HTERT RPE-1 (cell line): ENCODE measurements around the gene PROS1.
"Not testable (repeated sequence)": the region's sequence is repeated elsewhere in the genome, so short reads cannot be mapped to it uniquely, and the experiment has no call there.

Experiments used
- in situ Hi-C: fragments of 300-500 bp; cut with MboI; formaldehyde crosslinking; loops from 4 replicates; pipeline ENCODE4 v1.14.3; 2020; ENCODE audit warnings: low sequenced_read_pairs

Gene PROS1

DNA sequence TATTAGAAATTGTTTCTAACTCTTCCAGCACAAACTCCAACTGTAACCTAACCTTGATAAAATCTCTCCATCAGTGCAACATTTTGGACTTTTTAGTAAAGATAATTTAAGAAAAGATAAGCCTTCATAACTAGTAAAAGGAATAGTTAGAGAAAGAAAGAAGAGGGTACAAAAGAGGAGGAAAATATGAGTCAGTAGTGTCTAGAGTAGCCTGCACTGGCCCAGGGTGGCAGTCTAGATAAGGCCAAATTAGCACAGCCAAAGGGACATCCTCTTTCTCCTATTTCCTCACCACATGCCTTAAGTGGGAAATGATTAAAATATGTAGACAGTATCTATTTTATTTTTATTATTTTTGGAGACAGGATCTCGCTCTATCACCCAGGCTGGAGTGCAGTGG, 3.7 kb downstream of the PROS1 start:
- in situ Hi-C loops, result no loop called here

DNA sequence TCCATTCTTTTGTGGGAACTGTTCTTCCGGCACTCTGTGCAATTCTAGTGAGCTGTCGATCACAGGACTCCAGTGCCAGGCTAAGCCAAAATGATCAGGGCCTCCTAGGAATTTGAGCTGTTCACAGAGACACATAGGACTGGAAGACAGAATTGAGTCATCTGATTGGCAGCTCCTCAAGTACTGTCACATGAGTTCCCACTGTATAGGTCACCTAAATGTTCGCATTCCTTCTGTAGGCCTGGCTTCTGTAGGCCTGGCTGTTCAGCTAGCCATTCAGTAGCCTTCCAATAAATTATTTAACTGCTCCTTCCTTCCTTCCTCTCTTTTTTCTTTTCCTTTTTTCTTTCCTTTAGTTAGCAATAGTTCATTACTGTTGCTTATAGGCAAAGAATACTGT, 4.3 kb downstream of the PROS1 start:
- in situ Hi-C loops, result no loop called here

DNA sequence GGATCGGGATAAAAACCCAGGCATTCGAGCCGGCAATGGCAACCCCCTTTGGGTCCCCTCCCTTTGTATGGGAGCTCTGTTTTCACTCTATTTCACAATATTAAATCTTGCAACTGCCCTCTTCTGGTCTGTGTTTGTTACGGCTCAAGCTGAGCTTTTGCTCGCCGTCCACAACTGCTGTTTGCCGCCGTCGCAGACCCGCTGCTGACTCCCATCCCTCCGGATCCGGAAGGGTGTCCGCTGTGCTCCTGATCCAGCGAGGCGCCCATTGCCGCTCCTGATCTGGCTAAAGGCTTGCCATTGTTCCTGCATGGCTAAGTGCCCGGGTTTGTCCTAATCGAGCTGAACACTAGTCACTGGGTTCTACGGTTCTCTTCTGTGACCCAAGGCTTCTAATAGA, 8.6 kb downstream of the PROS1 start:
- in situ Hi-C loops, result not testable (repeated sequence)

DNA sequence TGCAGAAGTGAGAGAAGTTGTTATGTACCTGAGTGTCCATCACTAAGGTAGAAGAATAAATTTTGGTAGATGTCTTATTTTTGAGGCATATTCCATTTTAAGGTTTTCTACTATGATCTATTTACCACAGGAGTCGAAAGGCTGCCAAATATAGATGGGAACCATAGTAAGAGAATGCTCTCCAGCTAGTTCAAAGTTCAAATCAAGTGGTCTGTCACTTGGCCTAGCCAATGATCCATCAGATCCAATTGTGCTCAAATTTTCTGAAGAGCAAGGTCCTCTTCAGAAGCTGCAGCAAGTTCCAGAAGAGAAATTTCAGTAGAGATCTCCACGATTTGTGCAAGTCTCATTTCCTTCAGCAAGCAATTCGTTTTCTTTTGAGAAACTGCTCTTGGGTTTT, 10.9 kb downstream of the PROS1 start:
- in situ Hi-C loops, result no loop called here

DNA sequence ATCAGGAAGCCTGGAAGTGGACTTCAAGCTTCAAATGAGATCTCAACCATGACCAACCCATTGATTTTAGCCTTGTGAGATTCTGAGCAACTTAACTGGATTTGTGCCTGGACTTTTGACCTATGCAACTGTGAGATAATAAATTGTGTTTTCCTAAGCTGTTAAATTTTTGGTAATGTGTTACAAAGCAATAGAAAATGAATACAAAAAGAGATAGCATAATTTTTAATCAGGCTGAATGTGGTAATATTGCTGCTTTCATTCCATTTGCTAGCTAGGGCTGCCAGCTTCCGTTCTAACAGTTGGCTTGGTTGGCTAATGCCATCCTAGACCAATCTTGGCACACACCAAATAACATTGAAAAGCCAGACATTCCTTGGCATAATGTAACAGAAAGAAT, 12.2 kb downstream of the PROS1 start:
- in situ Hi-C loops, result no loop called here

DNA sequence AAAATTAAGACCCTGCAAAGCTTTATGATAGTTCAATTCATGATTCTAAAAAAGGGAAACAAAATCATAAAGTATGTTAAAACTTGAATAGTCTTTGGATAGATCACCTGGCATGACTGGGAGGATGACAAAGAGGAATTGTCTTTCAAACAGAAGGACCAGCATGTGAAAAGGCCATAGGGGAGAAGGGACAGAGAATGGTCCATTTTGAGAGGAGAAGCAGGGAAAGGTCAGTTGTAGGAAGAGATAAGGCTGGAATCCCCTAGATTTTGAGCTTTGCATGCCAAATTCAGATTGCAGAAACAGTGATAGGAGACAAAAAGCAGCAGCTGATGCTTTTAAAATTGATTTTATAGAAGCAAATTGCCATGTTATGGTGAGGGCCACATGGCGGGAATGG, 12.7 kb downstream of the PROS1 start:
- in situ Hi-C loops, result no loop called here

DNA sequence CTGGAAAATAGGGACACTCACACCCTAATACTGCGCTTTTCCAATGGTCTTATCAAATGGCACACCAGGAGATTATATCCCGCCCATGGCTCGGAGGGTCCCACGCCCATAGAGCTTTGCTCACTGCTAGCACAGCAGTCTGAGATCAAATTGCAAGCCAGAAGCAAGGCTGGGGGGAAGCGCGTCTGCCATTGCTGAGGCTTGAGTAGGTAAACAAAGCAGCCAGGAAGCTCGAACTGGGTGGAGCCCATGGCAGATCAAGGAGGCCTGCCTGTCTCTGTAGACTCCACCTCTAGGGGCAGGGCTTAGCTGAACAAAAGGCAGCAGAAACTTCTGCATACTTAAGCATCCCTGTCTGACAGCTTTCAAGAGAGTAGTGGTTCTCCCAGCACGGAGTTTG, 23.7 kb downstream of the PROS1 start:
- in situ Hi-C loops, result not testable (repeated sequence)

DNA sequence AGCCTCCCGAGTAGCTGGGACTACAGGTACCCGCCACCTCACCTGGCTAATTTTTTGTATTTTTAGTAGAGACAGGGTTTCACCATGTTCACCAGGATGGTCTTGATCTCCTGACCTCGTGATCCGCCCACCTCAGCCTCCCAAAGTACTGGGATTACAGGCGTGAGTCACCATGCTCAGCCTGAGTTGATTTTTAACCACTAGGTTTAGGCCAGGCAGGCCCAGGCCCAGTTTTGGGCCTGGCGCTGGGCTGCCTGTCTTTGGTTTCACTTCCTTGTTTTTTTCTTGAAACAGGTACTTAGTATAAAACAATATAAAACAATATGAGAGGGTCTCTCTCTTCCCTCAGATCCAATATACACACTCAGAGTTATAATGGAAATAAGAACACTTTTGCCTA, 36.2 kb downstream of the PROS1 start:
- in situ Hi-C loops, result not testable (repeated sequence)

DNA sequence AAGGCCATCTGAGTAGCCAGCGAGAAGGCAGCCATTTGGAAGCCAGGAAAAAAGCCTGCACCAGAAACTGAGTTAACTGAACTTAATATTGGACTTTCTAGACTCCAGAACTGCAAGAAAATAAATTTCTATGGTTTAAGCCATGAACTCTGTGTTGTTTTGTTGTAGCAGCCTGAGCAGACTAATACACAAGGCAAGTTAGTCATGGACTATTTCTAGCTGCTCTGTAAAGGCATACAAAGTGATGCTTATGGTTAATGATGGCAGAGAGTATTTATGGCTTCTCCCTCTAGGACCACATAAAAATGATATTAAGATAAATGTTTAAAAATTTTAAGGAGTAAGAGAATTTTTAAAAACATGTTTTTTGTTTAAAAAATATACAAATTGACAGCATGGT, 37.1 kb downstream of the PROS1 start:
- in situ Hi-C loops, result no loop called here

DNA sequence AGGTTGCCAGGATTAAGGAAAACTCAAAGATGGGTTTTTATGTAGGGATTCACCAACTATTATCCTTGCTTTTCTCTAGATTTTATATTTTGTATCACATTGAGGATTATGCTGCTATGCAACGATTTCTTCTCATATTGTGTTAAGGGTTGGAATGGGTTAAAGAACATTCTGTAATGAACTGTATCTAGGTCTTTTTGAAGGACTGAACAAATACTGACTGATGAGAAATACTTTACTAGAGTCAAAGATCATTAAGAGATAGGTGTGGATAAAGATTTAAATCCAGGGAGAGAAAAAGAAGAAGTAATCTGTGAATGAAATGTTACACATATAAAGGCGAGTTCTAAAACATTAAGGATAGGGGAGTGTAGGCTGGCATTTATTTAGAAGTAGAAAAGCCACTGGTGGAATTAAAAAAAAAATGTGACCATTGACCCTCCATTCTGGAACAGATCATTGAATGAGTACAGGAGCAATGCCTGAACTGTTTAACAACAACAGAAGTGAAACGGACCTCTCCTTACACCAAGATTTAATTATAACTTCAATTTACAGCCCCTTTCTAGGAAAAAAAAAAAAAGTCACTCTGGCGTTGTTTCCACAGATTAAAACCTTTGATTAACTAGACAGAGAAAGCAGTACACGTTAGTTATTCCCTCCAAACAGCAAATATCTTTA, 39.2 kb downstream of the PROS1 start:
- in situ Hi-C loops, result no loop called here

DNA sequence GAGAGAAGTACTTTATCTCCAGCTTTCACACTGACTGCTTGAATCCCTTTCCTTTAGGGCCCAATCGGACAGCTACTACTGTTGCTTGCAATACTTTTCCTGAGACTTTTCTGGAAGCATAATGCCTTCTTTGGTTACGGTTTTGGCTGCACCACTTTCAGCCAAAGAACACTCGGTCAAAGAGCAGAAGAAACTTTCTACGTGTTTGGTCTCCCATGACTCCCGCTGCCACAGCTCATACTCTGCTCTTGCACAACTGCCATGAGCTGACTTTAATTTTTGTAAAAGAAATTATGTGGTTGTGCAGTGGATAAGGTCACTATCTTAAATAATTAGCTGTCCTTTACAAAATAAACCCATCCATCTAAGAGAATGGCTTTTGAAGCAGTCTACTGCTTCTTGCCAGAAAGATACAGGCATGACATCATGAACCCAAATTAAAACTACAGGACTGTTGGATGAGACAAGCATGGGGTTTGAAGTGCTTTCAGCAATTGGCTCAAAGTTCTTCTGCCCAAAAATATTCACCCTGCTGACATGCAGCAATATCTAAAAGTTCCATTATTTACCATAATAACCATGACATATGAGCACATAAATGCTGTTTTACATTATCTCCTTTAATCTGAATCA, 42.0 kb downstream of the PROS1 start:
- in situ Hi-C loops, result no loop called here

DNA sequence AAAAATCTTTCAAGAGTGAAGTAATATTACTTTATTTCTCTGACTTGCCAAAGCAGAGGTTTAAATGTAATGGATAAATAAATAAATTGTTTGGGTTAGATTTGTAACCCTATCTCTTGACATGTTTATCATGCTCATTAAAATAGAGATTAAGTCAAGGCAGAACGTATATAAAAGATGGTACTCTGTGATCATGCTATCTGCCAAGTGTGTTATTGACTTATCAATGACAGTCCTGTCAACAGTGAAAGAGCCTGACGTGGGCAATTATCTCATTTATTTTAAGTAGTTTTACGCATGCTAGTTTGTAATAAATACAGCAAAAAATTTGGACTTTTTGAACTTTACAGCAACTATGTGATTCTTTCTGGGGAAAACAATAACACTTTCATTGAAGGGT, 43.7 kb downstream of the PROS1 start:
- in situ Hi-C loops, result no loop called here

DNA sequence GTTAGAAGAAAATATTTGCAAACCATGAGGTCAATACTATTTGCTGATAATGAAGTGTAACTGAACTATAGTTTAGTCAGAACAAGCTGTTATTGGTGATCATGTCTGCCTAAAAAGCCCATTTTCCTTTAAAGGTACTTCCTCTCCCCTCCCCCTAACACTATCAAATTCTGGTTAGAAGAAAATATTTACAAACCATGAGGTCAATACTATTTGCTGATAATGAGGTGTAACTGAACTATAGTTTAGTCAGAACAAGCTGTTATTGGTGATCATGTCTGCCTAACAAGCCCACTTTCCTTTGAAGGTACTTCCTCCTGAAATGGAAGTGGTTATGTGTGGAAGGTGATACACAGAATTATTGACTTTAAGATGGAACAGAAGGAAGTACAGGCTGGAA, 46.9 kb downstream of the PROS1 start:
- in situ Hi-C loops, result no loop called here

DNA sequence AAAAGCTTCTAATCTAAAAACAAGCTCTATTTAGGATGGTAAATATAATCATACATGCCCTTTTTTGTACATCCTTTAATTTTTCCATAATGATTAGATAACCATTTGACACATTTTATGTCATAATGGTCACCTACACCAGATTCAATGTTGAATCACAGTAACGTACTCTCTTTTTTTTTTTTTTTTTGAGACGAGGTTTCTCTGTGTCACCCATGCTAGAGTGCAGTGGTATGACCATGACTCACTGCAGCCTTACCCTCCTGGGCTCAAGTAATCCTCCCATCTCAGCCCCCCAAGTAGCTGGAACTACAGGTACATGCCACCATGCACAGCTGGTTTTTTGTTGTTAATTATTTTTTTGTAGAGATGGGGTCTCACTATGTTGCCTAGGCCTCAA, 49.2 kb downstream of the PROS1 start:
- in situ Hi-C loops, result no loop called here

DNA sequence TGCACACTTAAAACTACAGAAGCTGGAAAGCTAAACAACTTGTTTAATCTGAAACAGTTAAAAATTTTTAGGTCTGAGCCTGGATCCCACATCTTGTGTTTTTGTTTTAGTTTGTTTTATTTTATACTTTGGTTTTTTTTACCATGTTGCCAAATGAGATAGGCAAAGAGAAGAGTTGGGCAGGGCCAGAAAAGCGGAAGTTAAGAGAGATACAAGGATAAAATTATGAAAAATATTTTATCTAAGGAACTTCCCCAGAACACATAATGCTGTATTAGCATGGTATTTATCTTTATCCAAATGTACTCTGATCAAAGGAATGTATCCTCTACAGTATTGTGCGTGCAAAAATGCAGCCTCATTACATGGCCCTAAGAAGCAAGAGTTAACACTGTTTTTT, 50.7 kb downstream of the PROS1 start:
- in situ Hi-C loops, result no loop called here

DNA sequence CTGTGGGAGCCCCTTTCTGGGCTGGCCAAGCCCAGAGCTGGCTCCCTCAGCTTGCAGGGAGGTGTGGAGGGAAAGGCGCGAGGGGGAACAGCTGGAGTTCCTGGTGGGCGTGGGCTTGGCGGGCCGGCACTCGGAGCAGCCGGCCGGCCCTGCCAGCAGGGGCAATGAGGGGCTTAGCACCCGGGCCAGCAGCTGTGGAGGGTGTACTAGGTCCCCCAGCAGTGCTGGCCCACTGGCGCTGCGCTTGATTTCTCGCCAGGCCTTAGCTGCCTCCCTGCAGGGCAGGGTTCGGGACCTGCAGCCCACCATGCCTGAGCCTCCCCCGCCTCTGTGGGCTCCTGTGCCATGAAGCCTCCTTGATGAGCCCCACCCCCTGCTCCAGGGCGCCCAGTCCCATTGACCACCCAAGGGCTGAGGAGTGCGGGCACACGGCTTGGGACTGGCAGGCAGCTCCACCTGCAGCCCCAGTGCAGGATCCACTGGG, 56.1 kb downstream of the PROS1 start:
- in situ Hi-C loops, result not testable (repeated sequence)

DNA sequence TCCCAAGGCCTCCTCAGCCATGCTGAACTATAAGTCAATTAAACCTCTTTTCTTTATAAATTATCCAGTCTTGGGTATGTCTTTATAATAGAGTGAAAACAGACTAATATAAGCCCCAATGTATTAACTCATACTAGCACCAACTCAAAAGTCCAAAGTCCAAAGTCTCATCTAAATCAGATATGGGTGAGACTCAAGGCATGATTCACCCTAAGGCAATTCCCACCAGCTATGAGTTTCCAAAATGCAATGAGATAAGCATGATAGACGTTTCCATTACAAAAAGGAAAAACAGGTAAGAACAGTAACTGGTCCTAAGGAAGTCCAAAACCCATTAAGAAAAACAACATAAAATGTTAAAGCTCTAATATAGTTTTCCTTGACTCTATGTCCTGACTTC, 60.1 kb downstream of the PROS1 start:
- in situ Hi-C loops, result not testable (repeated sequence)

DNA sequence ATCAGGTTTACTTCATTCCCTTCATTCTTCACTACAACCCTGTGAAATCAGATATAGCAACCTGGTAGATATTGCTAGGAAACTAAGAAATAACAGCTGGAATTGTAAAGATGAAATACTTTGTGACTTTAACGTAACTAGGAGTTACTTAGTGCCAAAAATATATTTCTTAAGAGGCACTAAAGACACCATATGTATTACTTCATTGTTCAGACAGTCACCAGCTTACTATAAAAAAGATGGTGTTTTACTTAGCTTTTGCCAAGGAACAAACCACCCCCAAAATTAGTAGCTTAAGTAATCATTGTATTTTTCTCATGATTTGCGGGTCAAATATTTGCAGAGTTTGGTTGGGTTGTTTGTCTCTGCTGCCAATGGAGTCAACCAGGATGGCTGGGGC, 62.5 kb downstream of the PROS1 start:
- in situ Hi-C loops, result no loop called here

DNA sequence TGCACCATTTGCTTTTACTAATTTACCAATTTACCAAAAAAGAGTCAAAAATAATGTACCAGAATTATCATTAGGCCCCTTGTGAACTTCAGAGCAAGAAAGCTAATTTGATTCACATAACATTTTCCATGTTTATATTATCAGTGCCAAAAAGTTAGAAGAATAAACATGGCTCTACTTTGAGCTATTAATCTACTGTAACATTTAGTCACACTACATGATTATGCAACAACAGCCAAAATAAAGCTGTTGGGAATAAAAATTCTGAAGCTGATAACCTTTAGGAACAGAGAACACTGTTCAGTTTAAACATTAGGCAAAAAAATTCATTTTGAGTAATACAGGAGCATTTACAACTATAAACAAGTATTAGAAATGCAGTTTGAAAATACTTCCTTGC, 63.6 kb downstream of the PROS1 start:
- in situ Hi-C loops, result no loop called here

DNA sequence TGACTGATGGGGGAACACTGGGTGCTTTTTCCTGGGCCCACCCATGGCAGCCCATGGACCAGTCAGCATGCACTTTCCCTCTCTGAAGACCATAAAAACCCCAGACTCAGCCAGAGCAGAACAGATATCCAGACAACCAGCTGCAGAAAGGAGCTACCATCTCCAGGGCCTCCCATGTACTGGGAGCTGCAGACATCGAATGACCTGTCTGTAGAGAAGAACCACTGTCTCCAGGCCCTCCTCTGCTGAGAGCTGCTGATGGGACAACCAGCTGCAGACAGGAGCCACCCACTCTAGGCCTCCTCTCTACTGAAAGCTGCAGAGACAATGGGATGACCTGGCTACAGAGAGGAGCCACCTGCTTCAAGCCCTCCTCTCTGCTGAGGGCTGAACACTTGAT, 66.6 kb downstream of the PROS1 start:
- in situ Hi-C loops, result no loop called here

DNA sequence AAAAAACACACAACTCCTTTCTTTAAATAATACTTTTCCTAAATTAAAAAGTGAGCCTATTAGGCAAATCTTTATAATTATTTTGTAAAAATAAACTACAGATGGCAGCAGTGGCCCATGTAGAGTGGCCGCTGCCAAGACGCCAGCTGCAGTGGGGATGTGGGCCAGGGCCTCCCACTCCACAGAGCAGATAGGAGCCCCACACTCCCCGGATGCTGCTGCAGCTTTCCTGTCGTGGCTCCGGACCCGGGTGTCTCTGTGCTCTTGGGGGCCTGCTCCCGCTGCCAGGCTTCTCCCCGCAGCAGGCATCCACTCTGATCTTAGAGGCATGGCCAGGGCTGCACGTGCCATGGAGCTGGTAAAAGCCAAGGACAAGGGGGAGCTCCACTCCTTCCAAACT, 67.5 kb downstream of the PROS1 start:
- in situ Hi-C loops, result no loop called here

DNA sequence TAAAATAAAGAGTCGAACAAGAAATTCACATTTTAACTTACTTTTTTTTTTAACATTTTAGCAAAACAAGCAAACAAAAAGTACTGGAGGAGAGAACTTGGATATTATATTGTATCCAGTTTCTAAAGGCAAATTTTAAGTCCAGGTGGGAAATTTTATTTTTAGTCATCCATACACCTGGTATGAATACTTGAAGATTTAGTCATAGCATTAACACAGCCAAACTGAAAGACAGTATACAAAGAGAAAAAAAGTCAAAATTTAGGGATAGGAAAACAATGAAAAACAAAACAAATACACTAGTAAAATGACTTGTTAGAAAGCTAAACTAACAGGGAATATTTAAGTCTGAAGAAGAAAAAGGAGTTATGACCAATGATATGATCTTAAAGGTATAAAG, 69.1 kb downstream of the PROS1 start:
- in situ Hi-C loops, result no loop called here
